ENCODE results near the gene GATAD2B. TPM values are rescaled to one million over a fixed set of nuclear protein-coding genes. Genes with fewer than 3 reads are reported as not detected.

GATAD2B gene
- total and polyA plus RNA-seq, 2 of the 4 experiments (the other 2 are of a cell fraction) = 3.8 to 6.2 TPM

DNA sequence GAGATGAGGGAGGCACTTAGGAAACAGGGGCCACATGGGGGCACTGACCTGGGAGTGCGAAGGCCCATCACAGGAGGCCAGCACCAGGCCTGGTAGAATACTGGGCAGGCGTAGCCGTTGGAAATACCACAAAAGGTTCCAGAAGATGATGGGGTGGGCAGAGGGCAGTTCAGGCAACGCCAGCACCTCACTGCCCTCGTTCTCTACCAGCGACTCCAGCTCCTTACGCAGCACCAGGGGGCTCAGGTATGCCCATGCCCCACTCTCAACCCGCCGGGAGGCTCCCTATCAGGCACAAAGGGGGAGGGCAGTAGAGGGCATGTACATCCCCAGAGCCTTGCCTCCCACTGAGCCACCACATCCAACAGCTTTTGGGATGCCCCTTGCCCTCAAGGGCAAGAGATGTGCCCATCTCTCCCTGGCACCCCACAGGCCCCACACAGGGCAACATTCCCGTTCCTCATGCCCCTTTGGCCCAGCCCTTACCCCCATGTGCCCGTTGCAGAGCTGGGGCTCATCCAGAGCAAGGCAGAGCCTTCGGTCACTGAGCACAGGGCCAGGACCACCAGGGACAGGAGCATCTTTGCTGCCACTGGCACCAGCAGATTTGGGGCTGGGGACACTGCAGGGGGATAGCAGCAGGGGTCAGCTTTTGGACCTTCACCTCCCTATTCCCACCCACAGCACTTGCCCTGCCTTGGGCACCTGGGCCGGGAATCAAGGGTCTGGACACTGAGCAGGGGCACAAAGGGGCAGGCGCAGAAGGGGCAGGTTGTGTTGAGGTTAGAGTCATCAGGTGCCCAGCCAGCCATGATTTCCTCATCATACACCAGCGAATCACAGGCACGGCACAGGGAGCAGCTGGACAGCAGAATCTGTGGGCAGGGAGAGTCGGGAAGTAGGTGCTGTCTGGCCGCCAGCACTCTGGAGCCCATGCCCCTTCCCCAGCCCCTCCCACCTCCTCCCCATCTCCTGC lies 9.7 kb upstream of the GATAD2B start:
- intact Hi-C loops (cut with micrococcal nuclease) = no loop called here
- 100% methylated on average over 1 of the region's 18 CpGs; no CpG with 5 or more reads in 1 of the 2 experiments for WGBS, 2 experiments (ENCODE audit: extremely low coverage in 2 of 2, insufficient read length in 1 of 2)
- Histone ChIP-seq H4K20me1 (ENCODE audit: insufficient read depth, low read length) (peaks cover 6% of the 10 kb centered on the region; the same call in 1 of the 2 replicates), H3K23ac (ENCODE audit: low read depth, low read length) (no peak overlapping the region), H3K27ac (ENCODE audit: insufficient read depth, low read length) (no peak overlapping the region), H3K9me3 (ENCODE audit: control insufficient read depth, insufficient read depth, low read length) (no peaks in the 10 kb centered on the region), H3K4me2 (ENCODE audit: low read depth, low read length) (no peak overlapping the region), H2BK15ac (ENCODE audit: low read depth, low read length) (no peak overlapping the region), H2AK9ac (replicated peaks; ENCODE audit: low read depth, low read length, poor library complexity) (no peak overlapping the region), H4K91ac (ENCODE audit: insufficient read depth, low read depth, low read length) (no peak overlapping the region), H3K56ac (ENCODE audit: extremely low read depth, insufficient read depth, low read length) (no peak overlapping the region), H3K36me3 (ENCODE audit: control insufficient read depth, insufficient read depth, low read length) (peaks cover 57% of the 10 kb centered on the region), H3K18ac (ENCODE audit: low read depth, low read length) (no peak overlapping the region), H3K9me1 (ENCODE audit: insufficient read depth, low read length) (peaks cover 6% of the 10 kb centered on the region), H2BK5ac (ENCODE audit: low read depth, low read length, poor library complexity, severe bottlenecking) (no peak overlapping the region), H3K4me1 (ENCODE audit: control insufficient read depth, insufficient read depth, low read length) (peaks cover 9% of the 10 kb centered on the region), H2AFZ (replicated peaks; ENCODE audit: low read length, poor library complexity) (no peak overlapping the region), H4K8ac (ENCODE audit: low read depth in 2 of 2, low read length in 2 of 2) (no peak overlapping the region), H3K9ac (ENCODE audit: low read depth, low read length) (no peak overlapping the region), H3K79me1 (ENCODE audit: low read depth in 1 of 2, low read length in 2 of 2) (peaks cover 0 to 4% of the 10 kb centered on the region in 2 experiments; a peak in 2 of 4 replicates), H3K4ac (ENCODE audit: low read depth, low read length) (no peak overlapping the region), H3K4me3 (ENCODE audit: insufficient read depth, low read depth, low read length) (no peak overlapping the region), H3K27me3 (ENCODE audit: control insufficient read depth, insufficient read depth, low read length) (no peaks in the 10 kb centered on the region), H2AK5ac (ENCODE audit: low read depth, low read length) (no peak overlapping the region), H3K14ac (replicated peaks; ENCODE audit: low read depth, low read length) (no peak overlapping the region), H2BK120ac (ENCODE audit: low read depth, low read length) (no peak overlapping the region), H2BK20ac (ENCODE audit: low read depth, low read length) (no peak overlapping the region), H4K5ac (ENCODE audit: low read depth, low read length) (no peak overlapping the region)
- TF ChIP-seq CEBPB (IDR thresholded peaks at IDR 0.05; ENCODE audit: low read depth, low read length) = no peak
- no peak for TF ChIP-seq BHLHE40 (IDR thresholded peaks at IDR 0.05; ENCODE audit: low read depth, low read length)
- TF ChIP-seq, protein P1, sequence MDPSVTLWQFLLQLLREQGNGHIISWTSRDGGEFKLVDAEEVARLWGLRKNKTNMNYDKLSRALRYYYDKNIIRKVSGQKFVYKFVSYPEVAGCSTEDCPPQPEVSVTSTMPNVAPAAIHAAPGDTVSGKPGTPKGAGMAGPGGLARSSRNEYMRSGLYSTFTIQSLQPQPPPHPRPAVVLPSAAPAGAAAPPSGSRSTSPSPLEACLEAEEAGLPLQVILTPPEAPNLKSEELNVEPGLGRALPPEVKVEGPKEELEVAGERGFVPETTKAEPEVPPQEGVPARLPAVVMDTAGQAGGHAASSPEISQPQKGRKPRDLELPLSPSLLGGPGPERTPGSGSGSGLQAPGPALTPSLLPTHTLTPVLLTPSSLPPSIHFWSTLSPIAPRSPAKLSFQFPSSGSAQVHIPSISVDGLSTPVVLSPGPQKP (IDR thresholded peaks at IDR 0.05; ENCODE audit: borderline replicate concordance, low read depth, low read length) = no peak
- TF ChIP-seq, protein P2, sequence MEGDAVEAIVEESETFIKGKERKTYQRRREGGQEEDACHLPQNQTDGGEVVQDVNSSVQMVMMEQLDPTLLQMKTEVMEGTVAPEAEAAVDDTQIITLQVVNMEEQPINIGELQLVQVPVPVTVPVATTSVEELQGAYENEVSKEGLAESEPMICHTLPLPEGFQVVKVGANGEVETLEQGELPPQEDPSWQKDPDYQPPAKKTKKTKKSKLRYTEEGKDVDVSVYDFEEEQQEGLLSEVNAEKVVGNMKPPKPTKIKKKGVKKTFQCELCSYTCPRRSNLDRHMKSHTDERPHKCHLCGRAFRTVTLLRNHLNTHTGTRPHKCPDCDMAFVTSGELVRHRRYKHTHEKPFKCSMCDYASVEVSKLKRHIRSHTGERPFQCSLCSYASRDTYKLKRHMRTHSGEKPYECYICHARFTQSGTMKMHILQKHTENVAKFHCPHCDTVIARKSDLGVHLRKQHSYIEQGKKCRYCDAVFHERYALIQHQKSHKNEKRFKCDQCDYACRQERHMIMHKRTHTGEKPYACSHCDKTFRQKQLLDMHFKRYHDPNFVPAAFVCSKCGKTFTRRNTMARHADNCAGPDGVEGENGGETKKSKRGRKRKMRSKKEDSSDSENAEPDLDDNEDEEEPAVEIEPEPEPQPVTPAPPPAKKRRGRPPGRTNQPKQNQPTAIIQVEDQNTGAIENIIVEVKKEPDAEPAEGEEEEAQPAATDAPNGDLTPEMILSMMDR (conservative IDR thresholded peaks at IDR 0.05; ENCODE audit: low read depth, low read length) = no peak
- ChIA-PET CTCF (no interaction called here), POLR2A (ENCODE audit: unreplicated experiment) (no interaction called here)
- no TSS peak for BruUV-seq (replicated peaks)
- dilution Hi-C loops (cut with HindIII; ENCODE audit: low sequenced_read_pairs, unreplicated experiment) = no loop called here
- no peak for ATAC-seq (ENCODE audit: low read depth)
- no peak for DNase-seq
- in situ Hi-C loops (cut with MboI; ENCODE audit: low sequenced_read_pairs) = no loop called here
